HCT116 (cell line): ENCODE measurements around the gene KRTAP19-8. TPM values are rescaled to one million over a fixed set of nuclear protein-coding genes. Genes with fewer than 3 reads are reported as not detected.

ENCODE experiments used
- ATAC-seq: fragments of 200-7000 bp; cut with Tn5 transposase; 2 replicates; pipeline ENCODE4 v1.9.1; 2020; ENCODE audit warnings: mild to moderate bottlenecking, moderate library complexity
- BruUV-seq: library from RNA; stranded (reverse); fragments of 400-500 nt; replicated peaks from 2 replicates; lab custom pipeline; 2021; lab: Mats Ljungman, UMichigan
- CTCF ChIA-PET: fragments of 300-600 bp; sonication (Branson Sonifier 250); formaldehyde crosslinking; loops from one replicate; lab custom pipeline; 2021; ENCODE audit warnings: antibody characterized with exemption; lab: Charles Lee
- POLR2A ChIA-PET: fragments of 300-600, 350-600 bp; sonication (Branson Sonifier 250); formaldehyde crosslinking; loops from one replicate; lab custom pipeline; 2021; ENCODE audit warnings: antibody characterized with exemption; lab: Charles Lee
- RAD21 ChIA-PET, 2 experiments: fragments of 300-600 bp; sonication (Branson Sonifier 250); formaldehyde crosslinking; loops; one replicate each; lab custom pipeline; 2023; ENCODE audit warnings: low total read pairs in 2 of 2; ENCODE audit not compliant: uncharacterized antibody in 2 of 2, unreplicated experiment in 2 of 2, low non-redundant PET in 1 of 2; lab: Charles Lee
- DNase-seq: peaks from one replicate; pipeline ENCODE4 v3.0.0-alpha.2; 2010; ENCODE audit warnings: low read depth, low spot score
- H2AFZ ChIP-seq: fragments of 200-600 bp; shearing (Covaris generic), sonication (generic); 2 replicates; pipeline ENCODE4 v1.6.1; 2017; ENCODE audit warnings: low read depth, mixed run types, mixed read lengths, antibody characterized with exemption, low read length; ENCODE audit not compliant: poor library complexity, severe bottlenecking
- H3K27ac ChIP-seq: 2 replicates; pipeline ENCODE4 v1.5.1; 2012; ENCODE audit warnings: low read depth, low read length
- H3K27me3 ChIP-seq: fragments of 200-600 bp; sonication (generic); 2 replicates; pipeline ENCODE4 v1.6.1; 2016; ENCODE audit warnings: mixed run types, low read length, mixed read lengths; ENCODE audit not compliant: insufficient read depth
- H3K36me3 ChIP-seq, 2 experiments: fragments of 200-500 bp in 1 of 2; fragments of 200-600 bp in 1 of 2; sonication (Bioruptor generic) in 1 of 2; sonication (generic) in 1 of 2; 2 replicates each; pipeline versions ENCODE4 v1.5.1 to v1.6.1; 2014 to 2016; ENCODE audit warnings: low read length in 2 of 2, inconsistent platforms in 1 of 2, mixed read lengths in 1 of 2, mixed run types in 1 of 2; ENCODE audit not compliant: insufficient read depth in 2 of 2, control insufficient read depth in 1 of 2
- H3K4me1 ChIP-seq, 2 experiments: fragments of 200-600 bp in 1 of 2; sonication (generic) in 1 of 2; 2 replicates each; pipeline versions ENCODE4 v1.5.1 to v1.6.1; 2012 to 2017; ENCODE audit warnings: low read length in 2 of 2, inconsistent platforms in 1 of 2, mild to moderate bottlenecking in 1 of 2, mixed read lengths in 1 of 2, mixed run types in 1 of 2, moderate library complexity in 1 of 2; ENCODE audit not compliant: insufficient read depth in 2 of 2, control insufficient read depth in 1 of 2
- H3K4me2 ChIP-seq: fragments of 200-600 bp; sonication (generic); 2 replicates; pipeline ENCODE4 v1.6.1; 2017; ENCODE audit warnings: mixed run types, low read length, mixed read lengths
- H3K4me3 ChIP-seq, 2 experiments: fragments of 200-600 bp in 1 of 2; sonication (generic) in 1 of 2; replicated peaks in 1 of 2; 2 replicates each; pipeline ENCODE4 v1.5.1; 2011 to 2016; ENCODE audit warnings: low read length in 2 of 2, control low read depth in 1 of 2, low read depth in 1 of 2, mild to moderate bottlenecking in 1 of 2, mixed read lengths in 1 of 2, mixed run types in 1 of 2
- H3K79me2 ChIP-seq: fragments of 200-600 bp; sonication (generic); 2 replicates; pipeline ENCODE4 v1.6.1; 2017; ENCODE audit warnings: mild to moderate bottlenecking, mixed run types, low read length, moderate library complexity, mixed read lengths; ENCODE audit not compliant: insufficient read depth
- H3K9ac ChIP-seq: fragments of 200-600 bp; sonication (generic); 2 replicates; pipeline ENCODE4 v1.6.1; 2016; ENCODE audit warnings: low read length, mixed read lengths
- H3K9me2 ChIP-seq: fragments of 200-600 bp; sonication (generic), shearing (Covaris generic); 2 replicates; pipeline ENCODE4 v1.6.1; 2017; ENCODE audit warnings: mixed run types, mild to moderate bottlenecking, moderate library complexity; ENCODE audit not compliant: insufficient read depth
- H3K9me3 ChIP-seq, 2 experiments: fragments of 200-500 bp in 1 of 2; fragments of 200-600 bp in 1 of 2; sonication (Bioruptor generic) in 1 of 2; sonication (generic) in 1 of 2; 2 replicates each; pipeline ENCODE4 v1.6.1; 2014 to 2017; ENCODE audit warnings: low read length in 2 of 2, mixed read lengths in 2 of 2, inconsistent platforms in 1 of 2, low read depth in 1 of 2, mild to moderate bottlenecking in 1 of 2, mixed run types in 1 of 2, moderate library complexity in 1 of 2; ENCODE audit not compliant: control insufficient read depth in 1 of 2, insufficient read depth in 1 of 2
- H4K20me1 ChIP-seq: fragments of 200-600 bp; sonication (generic), shearing (Covaris generic); 2 replicates; pipeline ENCODE4 v1.6.1; 2017; ENCODE audit warnings: mixed run types, mild to moderate bottlenecking, moderate library complexity; ENCODE audit not compliant: insufficient read depth
- ATF3 ChIP-seq: IDR thresholded peaks from 2 replicates; pipeline ENCODE4 v1.6.1; 2012
- CBX3 ChIP-seq: IDR thresholded peaks from 2 replicates; pipeline ENCODE4 v1.6.1; 2012; ENCODE audit warnings: low read depth
- CEBPB ChIP-seq: IDR thresholded peaks from 2 replicates; pipeline ENCODE4 v1.6.1; 2012; ENCODE audit warnings: low read depth
- CTCF ChIP-seq, 3 experiments: fragments of 200-600 bp in 1 of 3; sonication (generic) in 1 of 3; IDR thresholded peaks in 2 of 3; conservative IDR thresholded peaks in 1 of 3; 2 replicates each; pipeline ENCODE4 v1.5.1; 2012 to 2017; ENCODE audit warnings: low read depth in 2 of 3, low read length in 2 of 3, antibody characterized with exemption in 1 of 3, borderline replicate concordance in 1 of 3, control low read depth in 1 of 3, mild to moderate bottlenecking in 1 of 3, mixed read lengths in 1 of 3, mixed run types in 1 of 3, moderate library complexity in 1 of 3; ENCODE audit not compliant: insufficient read depth in 1 of 3
- ELF1 ChIP-seq: IDR thresholded peaks from 2 replicates; pipeline ENCODE4 v1.6.1; 2012; ENCODE audit warnings: low read depth, borderline replicate concordance
- EZH2 ChIP-seq: fragments of 200-600 bp; sonication (generic); IDR thresholded peaks from 2 replicates; pipeline ENCODE4 v1.6.1; 2017; ENCODE audit warnings: antibody characterized with exemption, mixed run types
- EZH2phosphoT487 ChIP-seq: fragments of 200-600 bp; IDR thresholded peaks from 2 replicates; pipeline ENCODE4 v1.6.1; 2018; ENCODE audit warnings: antibody characterized with exemption, borderline replicate concordance
- FOSL1 ChIP-seq: IDR thresholded peaks from 2 replicates; pipeline ENCODE4 v1.6.1; 2012; ENCODE audit warnings: low read depth
- JUND ChIP-seq: IDR thresholded peaks from 2 replicates; pipeline ENCODE4 v1.6.1; 2012
- POLR2A ChIP-seq: IDR thresholded peaks from 2 replicates; pipeline ENCODE4 v1.7.0; 2011; ENCODE audit warnings: borderline replicate concordance; ENCODE audit not compliant: insufficient read depth, insufficient read length; ENCODE audit errors: extremely low read depth
- RAD21 ChIP-seq: IDR thresholded peaks from 2 replicates; pipeline ENCODE4 v1.6.1; 2012; ENCODE audit warnings: low read depth, mild to moderate bottlenecking
- REST ChIP-seq: IDR thresholded peaks from 2 replicates; pipeline ENCODE4 v1.6.1; 2012; ENCODE audit warnings: low read depth
- SIN3A ChIP-seq: IDR thresholded peaks from 2 replicates; pipeline ENCODE4 v1.6.1; 2012; ENCODE audit warnings: low read depth
- SRF ChIP-seq: IDR thresholded peaks from 2 replicates; pipeline ENCODE4 v1.6.1; 2012; ENCODE audit warnings: low read depth
- TCF7L2 ChIP-seq: IDR thresholded peaks from 2 replicates; pipeline ENCODE4 v1.7.0; 2011; ENCODE audit warnings: borderline replicate concordance, inconsistent platforms; ENCODE audit not compliant: insufficient read depth, insufficient read length; ENCODE audit errors: extremely low read depth
- YY1 ChIP-seq: IDR thresholded peaks from 2 replicates; pipeline ENCODE4 v1.6.1; 2011; ENCODE audit warnings: low read length, low read depth, moderate library complexity, mild to moderate bottlenecking; ENCODE audit not compliant: insufficient replicate concordance; ENCODE audit errors: extremely low read depth
- ZBTB33 ChIP-seq: IDR thresholded peaks from 2 replicates; pipeline ENCODE4 v1.6.1; 2011; ENCODE audit warnings: mild to moderate bottlenecking, low read length, moderate library complexity; ENCODE audit not compliant: insufficient replicate concordance; ENCODE audit errors: extremely low read depth
- ZFX ChIP-seq: fragments of 450-650 bp; IDR thresholded peaks from 2 replicates; pipeline ENCODE4 v1.6.1; 2017
- intact Hi-C: fragments of 100-400 bp; cut with micrococcal nuclease; formaldehyde crosslinking; loops from 2 replicates; pipeline ENCODE4 v1.10.0; 2022
- total RNA-seq: library from RNA; stranded (reverse); gene quantifications from one replicate; pipeline ENCODE4 v1.2.1, GENCODE V29; 2021; ENCODE audit not compliant: unreplicated experiment

Gene KRTAP19-8
- total RNA-seq, 1 experiment from 2014 or later, result not detected

GRCh38 chr21:31018232-31018631, 20.0 kb downstream of the KRTAP19-8 start:
- no peak overlapping the region for H3K27ac ChIP-seq
- H3K27me3 ChIP-seq, result 0 out of 2 replicates have a peak, but pooled peaks cover 4% of the 10 kb centered on the region
- no peaks in the 10 kb centered on the region for H3K4me1 ChIP-seq
- no peak overlapping the region for H3K4me3 ChIP-seq
- no peaks in the 10 kb centered on the region for H3K36me3 ChIP-seq
- H3K4me2 ChIP-seq, result no peak overlapping the region
- no TSS peak for BruUV-seq
- ChIA-PET RAD21 (no interaction called here), POLR2A (no interaction called here), CTCF (no interaction called here)
- TF ChIP-seq REST, result no peak
- no peak for TF ChIP-seq SRF
- TF ChIP-seq YY1, result no peak
- no peak for TF ChIP-seq ELF1
- TF ChIP-seq EZH2, result no peak
- no peak for TF ChIP-seq ZBTB33
- TF ChIP-seq POLR2A, result no peak
- TF ChIP-seq ATF3, result no peak
- TF ChIP-seq RAD21, result no peak
- TF ChIP-seq FOSL1, result no peak
- no peak for TF ChIP-seq ZFX
- TF ChIP-seq CTCF (IDR thresholded peaks at IDR 0.05 in 2 of 3, conservative IDR thresholded peaks at IDR 0.05 in 1 of 3; ENCODE audit: borderline replicate concordance in 1 of 3, insufficient read depth in 1 of 3, low read depth in 2 of 3, low read length in 2 of 3), result no peak
- no peak for TF ChIP-seq CEBPB
- TF ChIP-seq SIN3A, result no peak
- no peak for TF ChIP-seq CBX3
- TF ChIP-seq EZH2phosphoT487, result no peak
- no peak for TF ChIP-seq JUND
- TF ChIP-seq TCF7L2, result no peak
- no peak for DNase-seq
- H3K9me3 ChIP-seq, result no peaks in the 10 kb centered on the region
- H3K9ac ChIP-seq, result no peak overlapping the region
- H3K9me2 ChIP-seq, result no peaks in the 10 kb centered on the region
- no peaks in the 10 kb centered on the region for H3K79me2 ChIP-seq
- intact Hi-C loops, result no loop called here
- no peaks in the 10 kb centered on the region for H4K20me1 ChIP-seq
- no peak overlapping the region for H2AFZ ChIP-seq
- ATAC-seq, result no peak
